ENCODE data around the gene CCL17.

The CCL17 gene

GRCh38 chr16:57445510-57445909, 40.9 kb downstream of the CCL17 start:
- TF ChIP-seq, protein P1, sequence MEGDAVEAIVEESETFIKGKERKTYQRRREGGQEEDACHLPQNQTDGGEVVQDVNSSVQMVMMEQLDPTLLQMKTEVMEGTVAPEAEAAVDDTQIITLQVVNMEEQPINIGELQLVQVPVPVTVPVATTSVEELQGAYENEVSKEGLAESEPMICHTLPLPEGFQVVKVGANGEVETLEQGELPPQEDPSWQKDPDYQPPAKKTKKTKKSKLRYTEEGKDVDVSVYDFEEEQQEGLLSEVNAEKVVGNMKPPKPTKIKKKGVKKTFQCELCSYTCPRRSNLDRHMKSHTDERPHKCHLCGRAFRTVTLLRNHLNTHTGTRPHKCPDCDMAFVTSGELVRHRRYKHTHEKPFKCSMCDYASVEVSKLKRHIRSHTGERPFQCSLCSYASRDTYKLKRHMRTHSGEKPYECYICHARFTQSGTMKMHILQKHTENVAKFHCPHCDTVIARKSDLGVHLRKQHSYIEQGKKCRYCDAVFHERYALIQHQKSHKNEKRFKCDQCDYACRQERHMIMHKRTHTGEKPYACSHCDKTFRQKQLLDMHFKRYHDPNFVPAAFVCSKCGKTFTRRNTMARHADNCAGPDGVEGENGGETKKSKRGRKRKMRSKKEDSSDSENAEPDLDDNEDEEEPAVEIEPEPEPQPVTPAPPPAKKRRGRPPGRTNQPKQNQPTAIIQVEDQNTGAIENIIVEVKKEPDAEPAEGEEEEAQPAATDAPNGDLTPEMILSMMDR (IDR thresholded peaks at IDR 0.05; ENCODE audit: insufficient read depth, low read depth, low read length, missing control alignments), result no peak
- no peak overlapping the region for H3K4me3 ChIP-seq (ENCODE audit: low read depth, low read length)
- no peak for DNase-seq (ENCODE audit: low read depth)

DNA sequence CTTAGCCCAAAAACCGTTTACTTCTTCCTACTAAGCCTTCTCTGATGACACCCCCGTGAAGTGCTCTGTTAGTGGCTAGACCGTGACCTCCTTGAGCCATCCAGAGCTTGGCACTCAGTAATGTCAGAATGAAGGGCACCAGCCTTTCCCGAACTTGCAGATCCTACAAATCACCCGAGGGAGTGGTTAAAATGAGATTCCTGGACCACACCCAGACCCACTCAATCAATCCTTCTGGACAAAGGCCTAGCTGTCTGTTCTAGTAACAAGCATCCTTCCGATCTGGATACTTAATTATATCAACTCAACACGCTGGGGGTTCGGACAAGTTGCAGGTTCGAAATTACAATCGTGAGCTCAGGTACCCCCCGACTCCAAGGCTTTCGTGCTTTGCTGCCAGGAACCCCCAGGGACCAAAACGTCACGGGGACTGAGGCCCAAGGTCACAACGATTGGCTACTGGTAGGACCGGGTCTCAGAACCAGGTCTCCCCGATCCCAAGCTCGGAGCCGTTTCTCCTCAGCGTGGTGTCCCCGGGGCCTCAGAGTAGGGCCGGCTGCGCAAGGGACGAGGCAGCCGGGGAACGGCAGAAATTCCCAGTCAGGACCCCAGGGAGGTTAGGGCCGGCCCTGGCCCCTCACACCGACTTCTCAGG, 42.1 kb downstream of the CCL17 start:
- DNase-seq (ENCODE audit: low read depth), result peak; percentile 69

DNA sequence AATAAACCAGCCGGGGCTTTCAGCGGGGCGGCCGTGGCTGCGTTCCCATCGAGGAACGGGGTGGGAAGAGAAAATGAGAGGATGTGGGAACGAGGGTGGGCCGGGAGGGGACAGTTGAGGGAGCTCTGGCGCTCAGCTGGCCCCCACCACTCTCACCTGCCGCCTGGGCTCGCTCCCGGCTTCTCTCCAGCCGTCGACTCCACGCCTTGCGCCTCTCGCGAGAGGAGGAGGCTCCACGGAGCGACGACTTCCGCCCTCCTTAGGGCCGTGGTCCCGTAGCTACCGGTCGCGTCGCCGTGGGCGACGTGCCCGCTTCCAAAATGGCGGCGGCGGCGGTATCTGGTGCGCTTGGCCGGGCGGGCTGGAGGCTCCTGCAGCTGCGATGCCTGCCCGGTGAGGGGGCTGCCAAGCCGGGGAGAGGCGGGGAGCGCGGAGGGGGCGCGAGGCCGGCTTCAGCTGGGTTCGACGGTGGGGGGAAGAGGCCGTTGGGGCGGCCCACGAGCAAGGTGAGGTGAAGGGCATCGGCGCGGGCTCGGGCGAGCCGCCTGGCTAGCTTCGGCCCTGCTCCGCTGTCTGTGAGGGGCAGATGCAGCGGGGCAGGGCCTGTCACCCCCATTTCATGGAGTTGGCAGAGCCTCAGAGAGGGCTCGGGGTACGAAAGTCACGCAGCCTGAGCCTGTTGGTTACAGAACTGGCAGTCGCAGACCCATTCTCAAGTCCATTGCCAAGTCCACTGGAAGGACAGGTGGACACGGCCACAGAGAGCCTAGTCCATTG, 42.8 kb downstream of the CCL17 start, which contains the start of the genes CIAPIN1 and COQ9:
CIAPIN1 (minus strand) TSS at position 200 of the 777 bp plus-strand sequence. CDS start 6,457 bp downstream, outside the sequence.
COQ9 (plus strand) TSS at position 294 of the 777 bp plus-strand sequence; CDS start at position 321, 27 bp downstream.
- TF ChIP-seq, protein P1 (IDR thresholded peaks at IDR 0.05; ENCODE audit: insufficient read depth, low read depth, low read length, missing control alignments), result no peak
- peak within 1 kb of the TSS; percentile 85 for H3K4me3 ChIP-seq (ENCODE audit: low read depth, low read length)
- DNase-seq (ENCODE audit: low read depth), result peak; percentile 96

More for the DNA sequence above, 42.1 kb downstream of the CCL17 start:
- TF ChIP-seq, protein P1 (IDR thresholded peaks at IDR 0.05; ENCODE audit: insufficient read depth, low read depth, low read length, missing control alignments), result no peak
- peak overlapping the region; percentile 85 for H3K4me3 ChIP-seq (ENCODE audit: low read depth, low read length)

DNA sequence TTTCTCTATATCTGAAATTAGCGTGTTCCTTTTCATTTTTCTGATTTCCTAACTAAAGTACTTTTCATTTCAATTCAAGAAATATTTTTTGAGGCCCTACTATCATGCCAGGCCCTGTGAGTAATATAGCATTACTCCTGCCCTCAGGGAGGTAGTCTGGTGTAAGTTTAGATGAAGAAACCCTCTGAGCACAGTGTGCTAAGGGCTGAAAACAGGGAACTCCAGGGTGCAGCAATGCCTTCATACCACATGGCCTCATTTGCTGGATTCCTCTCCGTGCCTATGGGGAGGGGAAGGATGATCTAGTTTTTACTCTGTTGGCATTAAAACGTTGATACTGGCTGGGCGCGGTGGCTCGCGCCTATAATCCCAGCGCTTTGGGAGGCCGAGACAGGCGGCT, 47.5 kb downstream of the CCL17 start:
- no peak overlapping the region for H3K4me3 ChIP-seq (ENCODE audit: low read depth, low read length)
- no peak for DNase-seq (ENCODE audit: low read depth)
- TF ChIP-seq, protein P1 (IDR thresholded peaks at IDR 0.05; ENCODE audit: insufficient read depth, low read depth, low read length, missing control alignments), result no peak

DNA sequence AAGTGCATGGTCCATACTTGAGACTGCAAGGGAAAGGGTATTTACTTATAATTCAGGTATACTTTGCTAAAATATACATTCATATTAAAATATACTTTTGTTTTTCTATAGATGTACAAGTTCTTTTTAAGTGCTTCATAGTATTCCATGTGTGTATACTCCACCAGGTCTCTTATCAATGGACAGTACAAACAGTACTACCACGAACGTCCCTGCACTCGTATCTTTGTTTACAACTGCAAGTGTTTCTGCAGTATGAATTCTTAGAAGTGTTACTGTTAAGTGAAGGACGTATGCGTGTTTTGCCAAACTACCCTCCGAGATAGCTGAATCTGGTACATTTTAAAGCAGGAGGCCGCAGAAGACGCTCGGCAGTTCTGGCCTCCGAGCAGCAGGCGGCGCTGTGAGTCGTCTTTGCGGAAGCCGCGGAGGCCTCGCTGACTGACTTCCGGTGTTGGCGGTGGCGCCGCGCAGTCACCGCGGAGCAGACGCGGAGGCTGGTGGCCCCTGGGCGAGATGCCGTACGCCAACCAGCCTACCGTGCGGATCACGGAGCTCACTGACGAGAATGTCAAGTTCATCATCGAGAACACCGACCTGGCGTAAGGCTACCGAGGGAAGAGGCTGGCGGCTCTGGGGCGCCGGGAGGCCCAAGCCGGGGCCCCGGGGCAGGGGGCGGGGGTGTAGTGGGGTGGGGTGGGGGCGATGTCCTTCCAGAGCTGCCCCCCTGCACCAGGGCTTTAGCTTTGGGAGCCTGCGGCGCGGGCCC, 57.8 kb downstream of the CCL17 start, which contains the start of gene POLR2C:
POLR2C (plus strand) TSS at position 471 of the 769 bp plus-strand sequence; CDS start at position 517, 46 bp downstream.
- peak within 1 kb of the TSS; percentile 75 for H3K4me3 ChIP-seq (ENCODE audit: low read depth, low read length)
- DNase-seq (ENCODE audit: low read depth), result peak; percentile 94
- TF ChIP-seq, protein P1 (IDR thresholded peaks at IDR 0.05; ENCODE audit: insufficient read depth, low read depth, low read length, missing control alignments), result peak; percentile 97

DNA sequence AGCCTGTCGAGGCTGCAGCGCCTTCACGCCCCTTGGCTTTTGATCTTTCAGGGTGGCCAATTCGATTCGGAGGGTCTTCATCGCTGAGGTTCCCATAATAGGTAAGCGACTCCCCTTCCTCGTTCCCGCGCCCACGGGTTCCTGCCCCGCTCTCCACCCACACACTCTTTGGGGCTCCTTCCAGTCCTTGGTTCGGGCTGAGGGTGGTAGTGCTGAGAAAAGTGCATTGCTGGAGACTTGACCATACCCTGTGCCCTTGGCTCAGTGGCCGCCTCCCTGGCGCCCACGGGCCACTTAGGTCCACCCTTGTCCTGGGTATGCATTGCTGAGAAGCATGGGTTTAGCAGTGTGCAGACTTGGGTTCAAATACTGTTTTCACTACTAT, 58.4 kb downstream of the CCL17 start:
- peak overlapping the region; percentile 75 for H3K4me3 ChIP-seq (ENCODE audit: low read depth, low read length)
- DNase-seq (ENCODE audit: low read depth), result no peak
- TF ChIP-seq, protein P1 (IDR thresholded peaks at IDR 0.05; ENCODE audit: insufficient read depth, low read depth, low read length, missing control alignments), result no peak
